BLaER1 (cell line): ENCODE measurements around the gene CRKL.

Source experiments
- H3K27ac ChIP-seq: shearing (Covaris generic); formaldehyde crosslinking; 2 replicates; pipeline ENCODE4 v1.8.1; 2022
- H3K27me3 ChIP-seq: shearing (Covaris generic); formaldehyde crosslinking; 2 replicates; pipeline ENCODE4 v1.8.1; 2022
- H3K36me3 ChIP-seq: shearing (Covaris generic); formaldehyde crosslinking; 2 replicates; pipeline ENCODE4 v1.8.1; 2022
- H3K4me1 ChIP-seq: shearing (Covaris generic); formaldehyde crosslinking; 2 replicates; pipeline ENCODE4 v1.8.1; 2022
- H3K4me2 ChIP-seq: shearing (Covaris generic); formaldehyde crosslinking; 2 replicates; pipeline ENCODE4 v1.8.1; 2022
- H3K4me3 ChIP-seq: shearing (Covaris generic); formaldehyde crosslinking; 2 replicates; pipeline ENCODE4 v1.8.1; 2022
- H3K9ac ChIP-seq: shearing (Covaris generic); formaldehyde crosslinking; 2 replicates; pipeline ENCODE4 v1.8.1; 2022
- H3K9me3 ChIP-seq: shearing (Covaris generic); formaldehyde crosslinking; 2 replicates; pipeline ENCODE4 v1.8.1; 2022
- H4K20me1 ChIP-seq: shearing (Covaris generic); formaldehyde crosslinking; 2 replicates; pipeline ENCODE4 v1.8.1; 2022
- Cebpa-rat ChIP-seq: shearing (Covaris generic); IDR thresholded peaks from 2 replicates; pipeline ENCODE4 v1.8.1; 2022

The CRKL gene

DNA sequence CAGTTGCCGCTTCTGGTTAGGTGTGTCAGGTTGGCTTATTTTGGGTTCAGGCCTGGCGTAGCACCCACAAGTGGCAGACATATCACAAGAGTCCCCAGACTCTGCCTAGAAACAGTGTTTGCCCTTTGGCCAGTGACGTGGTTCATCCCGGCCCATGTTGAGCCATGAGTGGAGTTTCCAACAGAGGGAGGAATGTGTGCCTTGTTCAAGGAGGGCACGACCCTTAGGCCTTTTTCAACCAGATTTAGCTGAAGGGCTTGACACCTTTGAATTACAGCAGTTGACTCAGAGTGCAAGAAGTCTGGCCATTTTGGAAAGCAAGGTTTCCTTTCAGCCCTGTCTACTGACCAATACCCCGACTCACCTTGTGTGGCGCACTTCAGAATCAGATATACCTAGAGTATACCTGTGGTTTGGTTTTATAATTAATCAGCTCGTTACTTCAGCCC, 34.7 kb downstream of the CRKL start:
- no peak for TF ChIP-seq Cebpa-rat
- H3K36me3 ChIP-seq: peaks cover 78% of the 10 kb centered on the region
- H3K9me3 ChIP-seq: peaks cover 2% of the 10 kb centered on the region; the same call in 1 of the 2 replicates
- no peak overlapping the region for H3K9ac ChIP-seq
- H3K4me2 ChIP-seq: no peak overlapping the region
- H4K20me1 ChIP-seq: peaks cover 98% of the 10 kb centered on the region
- peaks cover 13% of the 10 kb centered on the region for H3K27me3 ChIP-seq
- H3K27ac ChIP-seq: no peak overlapping the region
- peaks cover 40% of the 10 kb centered on the region for H3K4me1 ChIP-seq
- no peak overlapping the region for H3K4me3 ChIP-seq

DNA sequence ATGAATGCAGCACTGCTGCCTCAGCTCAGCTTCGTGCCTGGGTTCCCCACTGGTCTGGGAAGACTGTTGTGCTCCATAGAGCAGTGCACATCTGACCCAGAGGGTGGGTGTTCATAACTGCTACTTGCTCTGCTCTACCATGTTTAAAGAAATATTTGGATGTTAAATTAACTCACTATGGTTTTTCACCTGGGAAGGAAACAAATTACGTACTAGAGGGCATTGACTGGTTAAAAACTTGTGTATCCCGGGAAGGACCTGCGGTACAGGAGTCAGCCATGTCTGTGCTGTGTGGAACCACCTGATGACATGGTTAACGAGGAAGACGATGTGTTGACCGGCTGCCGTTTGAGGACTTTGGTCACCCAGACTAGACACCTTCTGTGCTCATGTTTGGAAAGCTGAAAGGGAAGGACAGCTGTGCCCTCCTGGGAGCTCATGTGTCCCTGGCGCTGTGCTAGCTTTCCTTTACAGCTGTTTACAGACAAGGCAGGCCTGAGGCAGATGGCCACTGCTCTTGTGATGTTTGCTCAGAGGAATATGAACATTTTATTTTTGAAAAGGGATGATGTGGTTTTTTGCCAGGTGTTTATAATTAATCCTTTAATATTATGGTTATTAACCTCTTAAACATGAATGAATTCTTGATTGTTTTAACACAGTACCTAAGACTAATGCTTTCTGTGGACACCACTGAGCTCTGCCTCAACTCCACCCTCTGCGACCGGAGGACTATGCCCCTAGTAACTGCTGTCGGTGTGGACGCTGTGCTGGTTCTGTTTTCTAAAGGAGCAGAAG, 35.5 kb downstream of the CRKL start:
- Histone ChIP-seq H3K27ac (no peak overlapping the region), H4K20me1 (peaks cover 96% of the 10 kb centered on the region), H3K4me1 (peaks cover 46% of the 10 kb centered on the region), H3K4me2 (no peak overlapping the region), H3K4me3 (no peak overlapping the region), H3K36me3 (peaks cover 71% of the 10 kb centered on the region), H3K27me3 (peaks cover 21% of the 10 kb centered on the region), H3K9ac (no peak overlapping the region), H3K9me3 (peaks cover 3% of the 10 kb centered on the region; the same call in 1 of the 2 replicates)
- no peak for TF ChIP-seq Cebpa-rat

DNA sequence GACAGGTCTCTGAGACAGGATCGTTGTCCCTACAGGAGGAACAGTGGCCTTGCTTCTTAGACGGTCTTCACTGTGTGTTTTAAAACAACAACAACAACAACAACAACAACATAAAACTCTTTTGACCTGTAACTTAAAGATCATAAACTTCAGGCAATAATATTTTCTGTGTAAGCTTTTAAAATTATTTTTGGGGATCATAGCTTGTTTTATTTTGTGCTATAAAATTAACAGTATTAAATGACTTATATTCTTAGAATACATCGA, 36.1 kb downstream of the CRKL start:
- H3K36me3 ChIP-seq: peaks cover 66% of the 10 kb centered on the region
- TF ChIP-seq Cebpa-rat: no peak
- H3K4me2 ChIP-seq: no peak overlapping the region
- peaks cover 45% of the 10 kb centered on the region for H3K4me1 ChIP-seq
- H3K27me3 ChIP-seq: peaks cover 26% of the 10 kb centered on the region
- no peak overlapping the region for H3K4me3 ChIP-seq
- H3K9ac ChIP-seq: no peak overlapping the region
- peaks cover 3% of the 10 kb centered on the region; the same call in 1 of the 2 replicates for H3K9me3 ChIP-seq
- no peak overlapping the region for H3K27ac ChIP-seq
- peaks cover 91% of the 10 kb centered on the region for H4K20me1 ChIP-seq

DNA sequence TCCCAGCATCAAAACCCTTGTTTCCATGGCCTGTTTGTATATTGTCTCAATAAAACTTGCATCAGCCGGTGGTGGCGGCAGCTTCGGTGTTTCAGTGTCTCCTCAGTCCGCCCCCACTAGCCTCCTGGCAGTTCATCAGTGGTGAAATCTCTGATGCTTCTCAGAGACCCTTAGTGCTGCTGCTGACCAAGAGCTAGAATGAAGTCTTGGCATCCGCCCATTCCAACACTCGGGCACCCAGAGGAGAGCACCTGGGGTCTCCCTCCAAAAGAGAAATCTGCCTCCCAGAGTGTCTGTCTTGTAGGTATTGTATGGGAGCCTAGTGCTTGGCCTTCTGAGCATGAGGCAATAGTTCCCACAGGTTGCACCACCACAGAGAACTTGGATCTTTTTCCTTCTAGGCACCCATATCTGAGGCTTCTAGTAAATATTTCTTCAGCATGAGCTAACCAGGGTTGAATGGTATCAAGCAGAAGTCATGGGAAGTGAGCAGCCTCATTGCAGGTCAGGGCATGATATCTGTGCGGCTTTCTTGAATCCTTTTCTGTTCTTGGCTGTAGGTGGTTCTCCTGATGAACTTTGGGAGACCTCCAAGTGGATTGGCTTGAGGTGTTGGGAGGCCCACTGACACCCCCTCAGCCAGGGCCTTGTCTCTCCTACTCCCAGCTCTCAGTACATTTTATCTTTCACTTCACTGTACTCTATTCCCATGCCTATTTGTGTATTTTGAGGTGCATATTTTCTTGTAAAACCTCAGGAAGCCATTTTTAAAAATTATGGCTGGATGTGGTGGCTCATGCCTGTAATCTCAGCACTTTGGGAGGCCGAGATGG, 36.7 kb downstream of the CRKL start:
- no peak for TF ChIP-seq Cebpa-rat
- peaks cover 60% of the 10 kb centered on the region for H3K36me3 ChIP-seq
- H4K20me1 ChIP-seq: peaks cover 85% of the 10 kb centered on the region
- no peak overlapping the region for H3K4me3 ChIP-seq
- H3K4me2 ChIP-seq: no peak overlapping the region
- H3K27me3 ChIP-seq: peaks cover 32% of the 10 kb centered on the region
- no peak overlapping the region for H3K9ac ChIP-seq
- H3K9me3 ChIP-seq: peaks cover 3% of the 10 kb centered on the region; the same call in 1 of the 2 replicates
- H3K4me1 ChIP-seq: peaks cover 39% of the 10 kb centered on the region
- no peak overlapping the region for H3K27ac ChIP-seq

DNA sequence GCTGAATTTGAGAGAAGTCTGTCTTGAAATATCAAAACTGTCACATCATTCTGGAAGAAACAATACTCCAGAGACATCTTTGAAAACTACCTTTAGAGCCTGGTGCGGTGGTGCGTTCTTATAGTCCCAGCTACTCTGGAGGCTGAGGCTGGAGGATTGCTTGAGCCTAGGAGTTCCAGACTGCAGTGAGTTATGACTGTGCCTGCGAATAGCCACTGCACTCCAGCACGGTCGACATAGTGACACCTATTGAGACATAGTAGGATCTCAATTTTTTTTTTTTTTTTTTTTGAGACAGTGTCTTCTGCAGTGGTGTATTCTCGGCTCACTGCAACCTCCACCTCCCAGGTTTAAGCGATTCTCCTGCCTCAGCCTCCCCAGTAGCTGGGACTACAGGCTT, 38.3 kb downstream of the CRKL start:
- Histone ChIP-seq H3K27ac (no peak overlapping the region), H3K4me1 (peaks cover 29% of the 10 kb centered on the region), H3K27me3 (peaks cover 36% of the 10 kb centered on the region), H4K20me1 (peaks cover 68% of the 10 kb centered on the region), H3K4me2 (no peak overlapping the region), H3K36me3 (peaks cover 43% of the 10 kb centered on the region), H3K9ac (no peak overlapping the region), H3K4me3 (no peak overlapping the region), H3K9me3 (peaks cover 3% of the 10 kb centered on the region; the same call in 1 of the 2 replicates)
- TF ChIP-seq Cebpa-rat: no peak

DNA sequence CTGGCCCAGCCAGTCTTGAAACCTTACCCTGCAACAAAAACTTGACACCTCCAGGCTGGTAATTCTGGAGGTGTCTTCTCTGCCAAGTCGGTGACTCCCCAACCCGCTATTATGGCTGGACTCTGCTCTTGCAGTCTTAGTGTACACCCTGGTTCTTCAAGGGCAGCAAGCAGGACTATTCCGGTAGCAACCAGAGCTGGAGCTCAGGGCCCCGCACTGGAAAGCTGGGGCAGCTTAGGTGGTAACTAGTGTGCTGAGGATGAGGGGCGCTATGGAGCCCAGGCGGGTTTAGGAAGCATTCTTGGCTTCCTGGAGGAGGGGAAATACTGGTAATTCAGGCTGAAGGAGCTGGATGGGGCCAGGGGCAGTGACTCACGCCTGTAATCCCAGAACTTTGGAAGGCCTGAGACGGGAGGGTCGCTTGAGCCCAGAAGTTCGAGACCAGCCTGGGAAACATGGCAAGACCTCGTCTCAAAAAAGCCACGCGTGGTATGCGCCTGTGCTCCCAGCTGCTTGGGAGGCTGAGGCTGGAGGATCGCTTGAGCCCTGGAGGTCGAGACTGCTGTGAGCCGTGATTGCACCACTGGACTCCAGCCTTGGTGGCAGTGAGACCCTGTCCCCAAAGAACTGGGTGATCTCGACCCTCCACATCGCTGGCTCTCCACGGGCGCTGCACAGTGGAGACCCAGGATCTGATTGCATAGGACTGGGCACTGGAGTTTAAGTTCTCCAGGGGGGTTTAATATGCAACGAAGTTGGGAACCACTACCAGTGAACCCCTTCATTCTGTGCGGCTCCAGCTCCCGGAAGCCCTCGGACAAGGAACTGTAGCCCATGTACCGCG, 39.3 kb downstream of the CRKL start:
- 0 out of 2 replicates have a peak overlapping the region, but pooled peaks have one; percentile 56 for H3K4me3 ChIP-seq
- peaks cover 36% of the 10 kb centered on the region for H3K27me3 ChIP-seq
- peaks cover 3% of the 10 kb centered on the region; the same call in 1 of the 2 replicates for H3K9me3 ChIP-seq
- peak overlapping the region; percentile 71 for H3K4me2 ChIP-seq
- H3K36me3 ChIP-seq: peaks cover 34% of the 10 kb centered on the region
- H3K4me1 ChIP-seq: peaks cover 27% of the 10 kb centered on the region
- TF ChIP-seq Cebpa-rat: no peak
- H3K27ac ChIP-seq: no peak overlapping the region
- peaks cover 59% of the 10 kb centered on the region for H4K20me1 ChIP-seq
- no peak overlapping the region for H3K9ac ChIP-seq

DNA sequence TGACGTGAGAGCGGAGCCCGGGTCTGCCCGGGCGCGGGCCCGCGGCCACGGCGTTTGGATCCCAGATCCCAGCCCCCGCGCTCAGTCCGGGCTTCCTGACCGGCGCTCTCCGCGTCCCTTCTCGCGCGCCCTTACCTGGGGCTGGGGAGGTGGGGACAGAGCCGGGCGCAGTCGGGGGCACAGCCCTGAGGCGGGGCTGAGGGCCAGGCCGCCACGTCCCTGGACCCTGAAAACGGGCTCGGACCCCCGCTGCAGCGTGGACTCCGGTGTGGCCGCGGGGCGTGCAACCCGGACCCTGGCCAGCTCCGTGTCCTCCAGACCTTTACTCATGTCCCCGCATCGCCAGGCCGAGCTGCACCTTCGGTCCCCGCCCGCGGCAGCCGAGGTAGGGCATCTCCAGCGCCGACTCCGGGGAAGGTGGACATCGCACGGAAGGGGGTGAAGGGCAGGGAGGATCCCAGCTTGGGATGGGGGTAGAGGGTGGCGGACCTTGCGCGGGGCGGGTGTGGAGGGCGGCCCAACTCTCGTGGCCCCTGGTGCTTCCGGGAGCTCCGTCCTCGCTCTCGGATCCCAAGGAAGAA, 40.0 kb downstream of the CRKL start:
- Histone ChIP-seq H3K36me3 (peaks cover 27% of the 10 kb centered on the region), H3K4me2 (peak overlapping the region; percentile 71), H4K20me1 (peaks cover 52% of the 10 kb centered on the region), H3K4me1 (peaks cover 21% of the 10 kb centered on the region), H3K27ac (no peak overlapping the region), H3K9me3 (peaks cover 3% of the 10 kb centered on the region; the same call in 1 of the 2 replicates), H3K9ac (no peak overlapping the region), H3K27me3 (peaks cover 36% of the 10 kb centered on the region), H3K4me3 (peak overlapping the region; percentile 56)
- TF ChIP-seq Cebpa-rat: no peak

DNA sequence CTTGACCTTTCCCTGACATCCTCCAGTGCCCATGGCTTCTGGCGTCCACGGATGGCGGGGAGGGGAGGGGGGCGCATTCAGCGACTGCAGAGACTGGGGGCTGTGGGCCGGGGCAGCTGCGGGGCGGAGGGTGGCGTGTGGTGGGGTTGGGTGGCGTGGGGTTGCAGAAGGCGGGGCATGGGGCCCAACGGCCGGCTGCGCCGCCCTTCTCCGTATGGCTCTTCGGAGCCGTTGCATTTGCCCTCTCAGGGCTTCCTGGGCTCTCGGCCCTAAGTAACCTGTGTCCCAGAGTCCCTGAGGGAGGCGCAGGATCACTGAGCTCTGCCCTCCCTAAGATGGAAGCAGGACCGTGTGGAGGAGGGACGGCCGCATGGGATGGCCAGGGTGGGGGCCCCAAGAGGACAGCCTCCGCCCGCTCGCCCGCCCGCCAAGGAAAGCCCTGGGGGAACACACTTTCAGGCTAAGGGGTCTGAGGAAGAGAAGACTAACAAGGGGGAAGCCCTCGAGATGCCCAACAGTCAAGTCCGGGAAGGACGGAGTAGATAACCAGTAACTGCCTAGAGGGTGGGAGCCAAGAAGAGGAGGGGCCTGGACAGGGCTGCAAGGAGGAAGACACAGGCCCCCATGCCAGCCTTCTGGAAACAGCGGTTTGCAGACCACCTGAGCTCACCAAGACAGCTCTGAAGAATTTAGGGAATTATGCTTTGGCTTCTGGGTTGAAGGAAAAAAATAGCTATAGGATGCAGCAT, 40.6 kb downstream of the CRKL start:
- H3K36me3 ChIP-seq: peaks cover 20% of the 10 kb centered on the region
- TF ChIP-seq Cebpa-rat: no peak
- H3K27ac ChIP-seq: no peak overlapping the region
- H3K4me1 ChIP-seq: peaks cover 15% of the 10 kb centered on the region
- H3K9ac ChIP-seq: no peak overlapping the region
- H3K4me3 ChIP-seq: peak overlapping the region; percentile 56
- H3K27me3 ChIP-seq: peaks cover 43% of the 10 kb centered on the region
- peak overlapping the region; percentile 71 for H3K4me2 ChIP-seq
- peaks cover 3% of the 10 kb centered on the region; the same call in 1 of the 2 replicates for H3K9me3 ChIP-seq
- H4K20me1 ChIP-seq: peaks cover 45% of the 10 kb centered on the region
